Endothelial cell of umbilical vein (primary cell): ENCODE measurements around the gene MALT1.

Experiments used
- CTCF ChIP-seq, 2 donors: IDR thresholded peaks; 1 replicate in 1 of 2; 2 replicates in 1 of 2; pipeline ENCODE4 v1.5.1; 2011; ENCODE audit warnings: low read length in 2 of 2, mild to moderate bottlenecking in 2 of 2, moderate library complexity in 2 of 2, control low read depth in 1 of 2, inconsistent platforms in 1 of 2, low read depth in 1 of 2; ENCODE audit not compliant: insufficient read depth in 1 of 2; ENCODE audit errors: extremely low read depth in 1 of 2
- EZH2 ChIP-seq: IDR thresholded peaks from 2 replicates; pipeline ENCODE4 v1.6.1; 2012; ENCODE audit warnings: borderline replicate concordance, low read depth, mild to moderate bottlenecking, moderate library complexity, low read length, inconsistent platforms; ENCODE audit not compliant: severe bottlenecking
- FOS ChIP-seq: IDR thresholded peaks from 2 replicates; pipeline ENCODE4 v1.6.1; 2011; ENCODE audit warnings: mild to moderate bottlenecking, low read length, moderate library complexity, borderline replicate concordance; ENCODE audit not compliant: insufficient read depth
- GATA2 ChIP-seq: IDR thresholded peaks from 2 replicates; pipeline ENCODE4 v1.7.0; 2011; ENCODE audit warnings: low read depth, mild to moderate bottlenecking, moderate library complexity, mixed read lengths, low read length; ENCODE audit not compliant: insufficient read length, insufficient read depth
- JUN ChIP-seq: IDR thresholded peaks from 2 replicates; pipeline ENCODE4 v1.6.1; 2011; ENCODE audit warnings: borderline replicate concordance, low read depth; ENCODE audit not compliant: insufficient read length, insufficient read depth
- MAX ChIP-seq: IDR thresholded peaks from 2 replicates; pipeline ENCODE4 v1.6.1; 2011; ENCODE audit not compliant: insufficient read depth, insufficient read length
- MYC ChIP-seq: IDR thresholded peaks from one replicate; pipeline ENCODE4 v1.6.1; 2011; ENCODE audit warnings: mild to moderate bottlenecking, low read depth, low read length
- POLR2A ChIP-seq: IDR thresholded peaks from 2 replicates; pipeline ENCODE4 v1.6.1; 2012; ENCODE audit warnings: low read depth, mild to moderate bottlenecking, control low read depth, low read length
- POLR2AphosphoS5 ChIP-seq: IDR thresholded peaks from 2 replicates; pipeline ENCODE4 v1.6.1; 2012; ENCODE audit warnings: low read depth, mild to moderate bottlenecking, control low read depth, low read length, moderate library complexity; ENCODE audit not compliant: insufficient read depth

GRCh38 chr18:58657081-58657480, 14.2 kb upstream of the MALT1 start:
- no peak for TF ChIP-seq CTCF (IDR thresholded peaks at IDR 0.05; ENCODE audit: extremely low read depth in 1 of 2, insufficient read depth in 1 of 2, low read depth in 1 of 2, low read length in 2 of 2)
- TF ChIP-seq POLR2AphosphoS5 = no peak
- TF ChIP-seq FOS = no peak
- TF ChIP-seq MAX = no peak
- no peak for TF ChIP-seq GATA2
- no peak for TF ChIP-seq POLR2A
- TF ChIP-seq JUN = no peak
- TF ChIP-seq EZH2 = no peak
- no peak for TF ChIP-seq MYC
